ENCODE results near the gene MYPN. TPM values are rescaled to one million over a fixed set of nuclear protein-coding genes. Genes with fewer than 3 reads are reported as not detected.

MYPN gene
- total and polyA plus RNA-seq, 2 experiments from 2014 or later = not detected

DNA sequence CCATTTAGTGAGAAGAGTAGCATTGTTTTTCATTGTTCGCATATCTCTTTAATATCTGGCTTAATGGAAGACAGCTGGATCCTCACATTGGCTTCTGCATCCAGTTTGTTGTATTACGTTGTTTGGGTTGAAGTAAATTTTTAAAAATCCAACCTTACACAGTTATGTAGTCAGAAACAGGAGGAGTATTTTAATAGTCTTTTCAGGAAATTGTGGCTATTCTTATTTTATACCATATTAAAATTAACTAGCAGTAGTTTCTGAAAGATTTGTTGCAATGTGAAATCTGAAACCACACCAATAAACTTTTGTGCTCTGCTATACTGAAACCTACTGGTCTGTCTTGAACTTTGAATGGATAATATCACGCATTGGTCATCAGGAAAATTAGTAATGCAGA, 27.9 kb downstream of the MYPN start:
- Mint-ChIP-seq H3K4me3 (no peak overlapping the region), H3K4me1 (peaks cover 8% of the 10 kb centered on the region), H3K27ac (no peak overlapping the region), H3K27me3 (ENCODE audit: insufficient read depth, low read depth, poor library complexity) (peaks cover 1% of the 10 kb centered on the region), H3K9me3 (no peaks in the 10 kb centered on the region), H3K36me3 (ENCODE audit: low read depth) (no peaks in the 10 kb centered on the region)
- ATAC-seq (no peak), DNase-seq (ENCODE audit: low spot score) (no peak)
- no peaks in the 10 kb centered on the region for H3K79me2 ChIP-seq (replicated peaks; ENCODE audit: insufficient read depth)
- TF ChIP-seq POLR2AphosphoS5 (IDR thresholded peaks at IDR 0.05; ENCODE audit: low read depth) (no peak), EZH2 (IDR thresholded peaks at IDR 0.05; ENCODE audit: low read depth, unreplicated experiment) (no peak), ZNF331 (CRISPR knock-in tag; IDR thresholded peaks at IDR 0.05; ENCODE audit: low read depth) (no peak), CREB1 (CRISPR knock-in tag; IDR thresholded peaks at IDR 0.05; ENCODE audit: low read depth) (no peak), NANOG (IDR thresholded peaks at IDR 0.05; ENCODE audit: borderline replicate concordance) (no peak), STAT1 (IDR thresholded peaks at IDR 0.05; ENCODE audit: unreplicated experiment) (no peak), EZH2phosphoT487 (IDR thresholded peaks at IDR 0.05; ENCODE audit: unreplicated experiment) (no peak), JUNB (IDR thresholded peaks at IDR 0.05; ENCODE audit: unreplicated experiment) (no peak), ZNF114 (CRISPR knock-in tag; IDR thresholded peaks at IDR 0.05) (no peak)
- TF ChIP-seq, protein P1, sequence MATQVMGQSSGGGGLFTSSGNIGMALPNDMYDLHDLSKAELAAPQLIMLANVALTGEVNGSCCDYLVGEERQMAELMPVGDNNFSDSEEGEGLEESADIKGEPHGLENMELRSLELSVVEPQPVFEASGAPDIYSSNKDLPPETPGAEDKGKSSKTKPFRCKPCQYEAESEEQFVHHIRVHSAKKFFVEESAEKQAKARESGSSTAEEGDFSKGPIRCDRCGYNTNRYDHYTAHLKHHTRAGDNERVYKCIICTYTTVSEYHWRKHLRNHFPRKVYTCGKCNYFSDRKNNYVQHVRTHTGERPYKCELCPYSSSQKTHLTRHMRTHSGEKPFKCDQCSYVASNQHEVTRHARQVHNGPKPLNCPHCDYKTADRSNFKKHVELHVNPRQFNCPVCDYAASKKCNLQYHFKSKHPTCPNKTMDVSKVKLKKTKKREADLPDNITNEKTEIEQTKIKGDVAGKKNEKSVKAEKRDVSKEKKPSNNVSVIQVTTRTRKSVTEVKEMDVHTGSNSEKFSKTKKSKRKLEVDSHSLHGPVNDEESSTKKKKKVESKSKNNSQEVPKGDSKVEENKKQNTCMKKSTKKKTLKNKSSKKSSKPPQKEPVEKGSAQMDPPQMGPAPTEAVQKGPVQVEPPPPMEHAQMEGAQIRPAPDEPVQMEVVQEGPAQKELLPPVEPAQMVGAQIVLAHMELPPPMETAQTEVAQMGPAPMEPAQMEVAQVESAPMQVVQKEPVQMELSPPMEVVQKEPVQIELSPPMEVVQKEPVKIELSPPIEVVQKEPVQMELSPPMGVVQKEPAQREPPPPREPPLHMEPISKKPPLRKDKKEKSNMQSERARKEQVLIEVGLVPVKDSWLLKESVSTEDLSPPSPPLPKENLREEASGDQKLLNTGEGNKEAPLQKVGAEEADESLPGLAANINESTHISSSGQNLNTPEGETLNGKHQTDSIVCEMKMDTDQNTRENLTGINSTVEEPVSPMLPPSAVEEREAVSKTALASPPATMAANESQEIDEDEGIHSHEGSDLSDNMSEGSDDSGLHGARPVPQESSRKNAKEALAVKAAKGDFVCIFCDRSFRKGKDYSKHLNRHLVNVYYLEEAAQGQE (IDR thresholded peaks at IDR 0.05; ENCODE audit: unreplicated experiment) = no peak
- TF ChIP-seq, protein P2, sequence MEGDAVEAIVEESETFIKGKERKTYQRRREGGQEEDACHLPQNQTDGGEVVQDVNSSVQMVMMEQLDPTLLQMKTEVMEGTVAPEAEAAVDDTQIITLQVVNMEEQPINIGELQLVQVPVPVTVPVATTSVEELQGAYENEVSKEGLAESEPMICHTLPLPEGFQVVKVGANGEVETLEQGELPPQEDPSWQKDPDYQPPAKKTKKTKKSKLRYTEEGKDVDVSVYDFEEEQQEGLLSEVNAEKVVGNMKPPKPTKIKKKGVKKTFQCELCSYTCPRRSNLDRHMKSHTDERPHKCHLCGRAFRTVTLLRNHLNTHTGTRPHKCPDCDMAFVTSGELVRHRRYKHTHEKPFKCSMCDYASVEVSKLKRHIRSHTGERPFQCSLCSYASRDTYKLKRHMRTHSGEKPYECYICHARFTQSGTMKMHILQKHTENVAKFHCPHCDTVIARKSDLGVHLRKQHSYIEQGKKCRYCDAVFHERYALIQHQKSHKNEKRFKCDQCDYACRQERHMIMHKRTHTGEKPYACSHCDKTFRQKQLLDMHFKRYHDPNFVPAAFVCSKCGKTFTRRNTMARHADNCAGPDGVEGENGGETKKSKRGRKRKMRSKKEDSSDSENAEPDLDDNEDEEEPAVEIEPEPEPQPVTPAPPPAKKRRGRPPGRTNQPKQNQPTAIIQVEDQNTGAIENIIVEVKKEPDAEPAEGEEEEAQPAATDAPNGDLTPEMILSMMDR (conservative IDR thresholded peaks at IDR 0.05; ENCODE audit: low read depth in 2 of 2) = no peak
- TF ChIP-seq, protein P3, sequence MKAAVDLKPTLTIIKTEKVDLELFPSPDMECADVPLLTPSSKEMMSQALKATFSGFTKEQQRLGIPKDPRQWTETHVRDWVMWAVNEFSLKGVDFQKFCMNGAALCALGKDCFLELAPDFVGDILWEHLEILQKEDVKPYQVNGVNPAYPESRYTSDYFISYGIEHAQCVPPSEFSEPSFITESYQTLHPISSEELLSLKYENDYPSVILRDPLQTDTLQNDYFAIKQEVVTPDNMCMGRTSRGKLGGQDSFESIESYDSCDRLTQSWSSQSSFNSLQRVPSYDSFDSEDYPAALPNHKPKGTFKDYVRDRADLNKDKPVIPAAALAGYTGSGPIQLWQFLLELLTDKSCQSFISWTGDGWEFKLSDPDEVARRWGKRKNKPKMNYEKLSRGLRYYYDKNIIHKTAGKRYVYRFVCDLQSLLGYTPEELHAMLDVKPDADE (IDR thresholded peaks at IDR 0.05) = no peak
- TF ChIP-seq, protein P4, sequence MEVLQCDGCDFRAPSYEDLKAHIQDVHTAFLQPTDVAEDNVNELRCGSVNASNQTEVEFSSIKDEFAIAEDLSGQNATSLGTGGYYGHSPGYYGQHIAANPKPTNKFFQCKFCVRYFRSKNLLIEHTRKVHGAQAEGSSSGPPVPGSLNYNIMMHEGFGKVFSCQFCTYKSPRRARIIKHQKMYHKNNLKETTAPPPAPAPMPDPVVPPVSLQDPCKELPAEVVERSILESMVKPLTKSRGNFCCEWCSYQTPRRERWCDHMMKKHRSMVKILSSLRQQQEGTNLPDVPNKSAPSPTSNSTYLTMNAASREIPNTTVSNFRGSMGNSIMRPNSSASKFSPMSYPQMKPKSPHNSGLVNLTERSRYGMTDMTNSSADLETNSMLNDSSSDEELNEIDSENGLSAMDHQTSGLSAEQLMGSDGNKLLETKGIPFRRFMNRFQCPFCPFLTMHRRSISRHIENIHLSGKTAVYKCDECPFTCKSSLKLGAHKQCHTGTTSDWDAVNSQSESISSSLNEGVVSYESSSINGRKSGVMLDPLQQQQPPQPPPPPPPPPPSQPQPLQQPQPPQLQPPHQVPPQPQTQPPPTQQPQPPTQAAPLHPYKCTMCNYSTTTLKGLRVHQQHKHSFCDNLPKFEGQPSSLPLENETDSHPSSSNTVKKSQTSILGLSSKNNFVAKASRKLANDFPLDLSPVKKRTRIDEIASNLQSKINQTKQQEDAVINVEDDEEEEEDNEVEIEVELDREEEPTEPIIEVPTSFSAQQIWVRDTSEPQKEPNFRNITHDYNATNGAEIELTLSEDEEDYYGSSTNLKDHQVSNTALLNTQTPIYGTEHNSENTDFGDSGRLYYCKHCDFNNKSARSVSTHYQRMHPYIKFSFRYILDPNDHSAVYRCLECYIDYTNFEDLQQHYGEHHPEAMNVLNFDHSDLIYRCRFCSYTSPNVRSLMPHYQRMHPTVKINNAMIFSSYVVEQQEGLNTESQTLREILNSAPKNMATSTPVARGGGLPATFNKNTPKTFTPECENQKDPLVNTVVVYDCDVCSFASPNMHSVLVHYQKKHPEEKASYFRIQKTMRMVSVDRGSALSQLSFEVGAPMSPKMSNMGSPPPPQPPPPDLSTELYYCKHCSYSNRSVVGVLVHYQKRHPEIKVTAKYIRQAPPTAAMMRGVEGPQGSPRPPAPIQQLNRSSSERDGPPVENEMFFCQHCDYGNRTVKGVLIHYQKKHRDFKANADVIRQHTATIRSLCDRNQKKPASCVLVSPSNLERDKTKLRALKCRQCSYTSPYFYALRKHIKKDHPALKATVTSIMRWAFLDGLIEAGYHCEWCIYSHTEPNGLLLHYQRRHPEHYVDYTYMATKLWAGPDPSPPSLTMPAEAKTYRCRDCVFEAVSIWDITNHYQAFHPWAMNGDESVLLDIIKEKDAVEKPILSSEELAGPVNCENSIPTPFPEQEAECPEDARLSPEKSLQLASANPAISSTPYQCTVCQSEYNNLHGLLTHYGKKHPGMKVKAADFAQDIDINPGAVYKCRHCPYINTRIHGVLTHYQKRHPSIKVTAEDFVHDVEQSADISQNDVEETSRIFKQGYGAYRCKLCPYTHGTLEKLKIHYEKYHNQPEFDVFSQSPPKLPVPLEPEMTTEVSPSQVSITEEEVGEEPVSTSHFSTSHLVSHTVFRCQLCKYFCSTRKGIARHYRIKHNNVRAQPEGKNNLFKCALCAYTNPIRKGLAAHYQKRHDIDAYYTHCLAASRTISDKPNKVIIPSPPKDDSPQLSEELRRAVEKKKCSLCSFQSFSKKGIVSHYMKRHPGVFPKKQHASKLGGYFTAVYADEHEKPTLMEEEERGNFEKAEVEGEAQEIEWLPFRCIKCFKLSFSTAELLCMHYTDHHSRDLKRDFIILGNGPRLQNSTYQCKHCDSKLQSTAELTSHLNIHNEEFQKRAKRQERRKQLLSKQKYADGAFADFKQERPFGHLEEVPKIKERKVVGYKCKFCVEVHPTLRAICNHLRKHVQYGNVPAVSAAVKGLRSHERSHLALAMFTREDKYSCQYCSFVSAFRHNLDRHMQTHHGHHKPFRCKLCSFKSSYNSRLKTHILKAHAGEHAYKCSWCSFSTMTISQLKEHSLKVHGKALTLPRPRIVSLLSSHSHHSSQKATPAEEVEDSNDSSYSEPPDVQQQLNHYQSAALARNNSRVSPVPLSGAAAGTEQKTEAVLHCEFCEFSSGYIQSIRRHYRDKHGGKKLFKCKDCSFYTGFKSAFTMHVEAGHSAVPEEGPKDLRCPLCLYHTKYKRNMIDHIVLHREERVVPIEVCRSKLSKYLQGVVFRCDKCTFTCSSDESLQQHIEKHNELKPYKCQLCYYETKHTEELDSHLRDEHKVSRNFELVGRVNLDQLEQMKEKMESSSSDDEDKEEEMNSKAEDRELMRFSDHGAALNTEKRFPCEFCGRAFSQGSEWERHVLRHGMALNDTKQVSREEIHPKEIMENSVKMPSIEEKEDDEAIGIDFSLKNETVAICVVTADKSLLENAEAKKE (CRISPR knock-in tag; IDR thresholded peaks at IDR 0.05) = no peak
- no peaks in the 10 kb centered on the region for H3K4me1 ChIP-seq (ENCODE audit: insufficient read depth)
- no peaks in the 10 kb centered on the region for H3K27me3 ChIP-seq (ENCODE audit: insufficient read depth)
- no peaks in the 10 kb centered on the region for H4K20me1 ChIP-seq (replicated peaks; ENCODE audit: insufficient read depth)
- H2AFZ ChIP-seq = no peak overlapping the region
- no peaks in the 10 kb centered on the region for H3K9me2 ChIP-seq (ENCODE audit: insufficient read depth)
- no peak overlapping the region for H3K4me3 ChIP-seq
- no peak overlapping the region for H3K27ac ChIP-seq (ENCODE audit: low read depth)
- no peaks in the 10 kb centered on the region for H3F3A ChIP-seq (replicated peaks; ENCODE audit: low read depth)
- H3K4me2 ChIP-seq = no peak overlapping the region
- H3K36me3 ChIP-seq (ENCODE audit: insufficient read depth) = no peaks in the 10 kb centered on the region
